ENCODE data around the gene RABEP2. TPM values are rescaled to one million over a fixed set of nuclear protein-coding genes. Genes with fewer than 3 reads are reported as not detected.

The RABEP2 gene
- polyA plus RNA-seq, 1 donor (not counting 4 experiments of a cell fraction or from before 2014, with no cell fraction given) = 8.7 TPM

- DNase-seq (ENCODE audit: low read depth, low spot score) (no peak), FAIRE-seq (no peak)
- Histone ChIP-seq H3K9me1 (ENCODE audit: control insufficient read depth, extremely low read depth, insufficient read depth, low read length) (no peaks in the 10 kb centered on the region), H3K9ac (ENCODE audit: control insufficient read depth, extremely low read depth, insufficient read depth, low read length) (no peak overlapping the region), H3K9me3 (ENCODE audit: control insufficient read depth, low read depth, low read length) (no peaks in the 10 kb centered on the region), H3K4me1 (ENCODE audit: control insufficient read depth, extremely low read depth, insufficient read depth, low read length) (no peaks in the 10 kb centered on the region), H3K4me3 (ENCODE audit: control insufficient read depth in 2 of 3, extremely low read depth in 1 of 3, insufficient read depth in 2 of 3, low read depth in 1 of 3, low read length in 3 of 3) (no peak overlapping the region), H4K20me1 (ENCODE audit: control insufficient read depth, extremely low read depth, insufficient read depth, low read length) (no peaks in the 10 kb centered on the region), H2AFZ (ENCODE audit: control insufficient read depth, low read length) (no peak overlapping the region), H3K27ac (ENCODE audit: control insufficient read depth, insufficient read depth, low read length) (no peak overlapping the region), H3K27me3 (ENCODE audit: control insufficient read depth, extremely low read depth, insufficient read depth, low read length) (no peaks in the 10 kb centered on the region), H3K4me2 (ENCODE audit: control insufficient read depth, extremely low read depth, insufficient read depth, low read depth, low read length) (no peak overlapping the region), H3K36me3 (ENCODE audit: control insufficient read depth in 2 of 2, extremely low read depth in 1 of 2, insufficient read depth in 2 of 2, low read length in 2 of 2) (peaks cover 5 to 24% of the 10 kb centered on the region in 2 experiments), H3K79me2 (ENCODE audit: control insufficient read depth, insufficient read depth, low read length) (peaks cover 3% of the 10 kb centered on the region)
- dilution Hi-C loops (cut with MboI; ENCODE audit: extremely low pct_ligation_motif_present, low sequenced_read_pairs) = no loop called here
- no peak for TF ChIP-seq CTCF (optimal IDR thresholded peaks at IDR 0.05 in 1 of 3, IDR thresholded peaks at IDR 0.05 in 1 of 3, conservative IDR thresholded peaks at IDR 0.05 in 1 of 3; ENCODE audit: extremely low read depth in 1 of 3, insufficient read depth in 2 of 3, low read length in 3 of 3)
- TF ChIP-seq EZH2 (IDR thresholded peaks at IDR 0.05; ENCODE audit: low read length) = no peak
Measured at GRCh38 chr16:28918698-28919097, 6.3 kb downstream of the RABEP2 start.

- DNase-seq (ENCODE audit: low read depth, low spot score) (no peak), FAIRE-seq (no peak)
- Histone ChIP-seq H3K27me3 (ENCODE audit: control insufficient read depth, extremely low read depth, insufficient read depth, low read length) (no peaks in the 10 kb centered on the region), H3K27ac (ENCODE audit: control insufficient read depth, insufficient read depth, low read length) (no peak overlapping the region), H3K9me1 (ENCODE audit: control insufficient read depth, extremely low read depth, insufficient read depth, low read length) (no peaks in the 10 kb centered on the region), H3K79me2 (ENCODE audit: control insufficient read depth, insufficient read depth, low read length) (no peaks in the 10 kb centered on the region), H2AFZ (ENCODE audit: control insufficient read depth, low read length) (no peak overlapping the region), H4K20me1 (ENCODE audit: control insufficient read depth, extremely low read depth, insufficient read depth, low read length) (no peaks in the 10 kb centered on the region), H3K4me1 (ENCODE audit: control insufficient read depth, extremely low read depth, insufficient read depth, low read length) (no peaks in the 10 kb centered on the region), H3K9me3 (ENCODE audit: control insufficient read depth, low read depth, low read length) (no peaks in the 10 kb centered on the region), H3K36me3 (ENCODE audit: control insufficient read depth in 2 of 2, extremely low read depth in 1 of 2, insufficient read depth in 2 of 2, low read length in 2 of 2) (peaks cover 11 to 29% of the 10 kb centered on the region in 2 experiments), H3K4me2 (ENCODE audit: control insufficient read depth, extremely low read depth, insufficient read depth, low read depth, low read length) (no peak overlapping the region), H3K4me3 (ENCODE audit: control insufficient read depth in 2 of 3, extremely low read depth in 1 of 3, insufficient read depth in 2 of 3, low read depth in 1 of 3, low read length in 3 of 3) (no peak overlapping the region), H3K9ac (ENCODE audit: control insufficient read depth, extremely low read depth, insufficient read depth, low read length) (no peak overlapping the region)
- TF ChIP-seq EZH2 (IDR thresholded peaks at IDR 0.05; ENCODE audit: low read length) = no peak
- no peak for TF ChIP-seq CTCF (optimal IDR thresholded peaks at IDR 0.05 in 1 of 3, IDR thresholded peaks at IDR 0.05 in 1 of 3, conservative IDR thresholded peaks at IDR 0.05 in 1 of 3; ENCODE audit: extremely low read depth in 1 of 3, insufficient read depth in 2 of 3, low read length in 3 of 3)
- dilution Hi-C loops (cut with MboI; ENCODE audit: extremely low pct_ligation_motif_present, low sequenced_read_pairs) = no loop called here
Measured at GRCh38 chr16:28917095-28917494, 7.9 kb downstream of the RABEP2 start.
